Activated effector memory CD4-positive, alpha-beta T cell treated with anti-CD3 and anti-CD28 coated beads, Interleukin-2, amount 50 U/mL, for 16 hours (primary cell): Measurements from ENCODE around the gene SUPT5H.
"Not testable (repeated sequence)": the region's sequence is repeated elsewhere in the genome, so short reads cannot be mapped to it uniquely, and the experiment has no call there.

ENCODE experiments used
- DNase-seq: peaks from one replicate; pipeline ENCODE4 v3.0.0-alpha.2; 2020

The SUPT5H gene

DNA sequence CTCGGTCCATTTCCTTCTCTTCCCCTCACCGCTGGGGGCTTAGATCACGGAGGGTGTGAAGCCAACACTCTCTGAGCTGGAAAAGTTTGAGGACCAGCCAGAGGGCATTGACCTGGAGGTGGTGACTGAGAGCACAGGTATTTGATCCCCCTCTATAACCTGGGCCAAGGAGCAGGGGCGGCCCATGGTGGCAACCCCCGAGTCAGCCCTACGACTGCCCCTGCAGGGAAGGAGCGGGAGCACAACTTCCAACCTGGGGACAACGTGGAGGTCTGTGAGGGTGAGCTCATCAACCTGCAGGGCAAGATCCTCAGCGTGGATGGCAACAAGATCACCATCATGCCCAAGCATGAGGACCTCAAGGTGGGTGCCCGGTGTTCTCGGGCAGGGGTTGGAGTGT, 23.7 kb downstream of the SUPT5H start:
- DNase-seq, result no peak

DNA sequence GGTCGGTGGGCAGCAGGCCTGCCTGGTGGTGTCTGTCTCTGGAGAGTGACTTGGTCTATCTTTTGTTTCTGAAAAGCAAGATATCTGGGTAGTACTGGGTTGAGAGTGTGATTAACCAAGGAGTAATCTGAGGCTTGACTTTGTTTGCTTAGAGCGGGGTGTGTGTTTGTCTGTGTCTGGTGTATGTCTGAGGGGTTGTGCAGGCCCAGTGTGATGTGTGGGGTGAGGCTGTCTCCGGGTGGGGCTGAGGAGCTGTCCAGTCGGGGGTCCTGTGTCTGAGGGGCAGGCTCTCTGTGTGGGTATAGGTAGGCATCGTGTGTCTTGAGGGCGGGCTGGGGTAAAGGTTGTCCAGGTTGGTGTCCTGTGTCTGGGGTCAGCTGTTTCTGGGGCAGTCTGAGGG, 24.2 kb downstream of the SUPT5H start:
- no peak for DNase-seq

DNA sequence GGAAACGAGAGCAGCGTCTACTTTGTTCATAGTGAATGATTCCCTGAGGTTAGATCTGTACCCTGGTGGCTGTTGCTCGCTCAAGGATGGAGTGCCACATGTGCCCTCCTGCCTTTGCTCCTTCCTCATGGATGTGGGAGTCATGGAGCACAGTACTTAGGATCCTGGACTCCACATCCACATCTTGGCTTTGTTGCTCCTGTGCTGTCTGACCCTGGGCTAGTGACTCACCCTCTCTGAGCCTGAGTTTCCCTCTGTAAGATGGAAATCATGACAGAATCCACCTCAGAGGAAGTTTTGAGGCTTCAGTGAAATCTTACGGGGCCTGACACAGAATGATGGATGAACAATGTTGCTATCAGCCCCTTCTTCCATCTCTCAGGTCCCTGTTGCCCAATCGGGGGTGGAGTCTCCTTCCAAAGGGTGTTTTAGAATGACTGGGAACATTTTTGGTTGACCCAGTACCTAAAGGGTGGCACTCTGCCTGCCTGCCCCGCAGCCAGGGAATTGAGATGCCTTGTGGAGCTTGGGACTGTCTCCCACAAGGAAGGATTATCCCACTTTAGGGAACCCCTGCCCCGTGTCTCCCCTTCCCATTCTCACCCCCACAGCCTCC, 25.4 kb downstream of the SUPT5H start:
- DNase-seq, result no peak

DNA sequence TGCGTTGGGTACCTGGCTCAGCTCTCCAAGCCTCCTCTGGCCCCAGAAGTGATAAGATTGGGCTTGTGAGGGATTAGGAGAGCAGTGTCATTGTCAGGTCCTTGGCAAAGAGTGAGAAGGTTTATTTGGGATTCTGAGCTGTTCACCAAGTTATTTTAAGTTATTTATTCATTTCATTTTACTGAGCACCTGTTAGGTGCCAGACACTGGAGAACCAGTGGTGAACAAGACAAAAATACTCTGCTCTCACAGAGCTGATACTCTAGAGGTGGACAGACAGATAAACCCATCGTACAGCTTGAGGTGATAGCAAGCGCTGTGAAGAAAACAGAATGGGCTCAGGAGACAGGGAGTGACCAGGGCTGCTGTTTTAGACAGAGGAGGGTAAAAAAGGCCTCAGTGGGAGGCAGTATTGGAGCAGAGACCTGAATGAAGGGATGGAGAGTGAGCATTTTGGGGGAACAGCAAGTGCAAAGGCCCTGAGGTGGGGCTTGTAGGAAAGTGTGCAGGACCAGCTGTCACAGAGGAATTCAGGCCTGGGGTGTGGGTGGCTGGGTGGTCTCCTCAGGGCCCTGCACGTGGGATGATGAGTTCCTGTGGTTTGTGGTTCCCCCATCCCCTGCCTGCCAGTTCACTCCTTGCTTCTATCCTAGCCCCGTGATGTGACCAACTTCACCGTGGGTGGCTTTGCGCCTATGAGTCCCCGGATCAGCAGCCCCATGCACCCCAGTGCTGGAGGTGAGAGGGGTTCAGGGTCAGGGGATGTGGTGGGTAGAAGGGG, 26.6 kb downstream of the SUPT5H start:
- no peak for DNase-seq

DNA sequence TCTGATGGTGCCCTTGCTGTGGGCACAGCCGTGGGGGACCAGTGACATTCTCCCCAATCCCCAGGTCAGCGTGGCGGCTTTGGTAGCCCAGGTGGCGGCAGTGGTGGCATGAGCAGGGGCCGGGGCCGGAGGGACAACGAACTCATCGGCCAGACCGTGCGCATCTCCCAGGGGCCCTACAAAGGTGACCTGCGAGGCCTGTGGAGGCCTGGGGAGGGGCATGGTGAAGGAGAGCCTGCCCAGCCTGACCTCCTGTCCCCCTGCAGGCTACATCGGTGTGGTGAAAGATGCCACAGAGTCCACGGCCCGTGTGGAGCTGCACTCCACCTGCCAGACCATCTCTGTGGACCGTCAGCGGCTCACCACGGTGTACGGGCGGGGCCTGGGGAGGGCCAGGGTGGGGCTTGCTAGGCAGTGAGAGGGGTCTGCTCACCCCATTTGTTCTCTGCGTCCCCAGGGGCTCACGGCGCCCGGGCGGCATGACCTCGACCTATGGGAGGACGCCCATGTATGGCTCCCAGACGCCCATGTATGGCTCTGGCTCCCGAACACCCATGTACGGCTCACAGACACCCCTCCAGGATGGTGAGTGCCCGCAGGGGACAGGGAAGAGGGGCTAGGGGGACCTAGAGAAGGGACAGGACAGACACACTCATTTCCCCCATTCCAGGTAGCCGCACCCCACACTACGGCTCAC, 27.5 kb downstream of the SUPT5H start:
- no peak for DNase-seq

DNA sequence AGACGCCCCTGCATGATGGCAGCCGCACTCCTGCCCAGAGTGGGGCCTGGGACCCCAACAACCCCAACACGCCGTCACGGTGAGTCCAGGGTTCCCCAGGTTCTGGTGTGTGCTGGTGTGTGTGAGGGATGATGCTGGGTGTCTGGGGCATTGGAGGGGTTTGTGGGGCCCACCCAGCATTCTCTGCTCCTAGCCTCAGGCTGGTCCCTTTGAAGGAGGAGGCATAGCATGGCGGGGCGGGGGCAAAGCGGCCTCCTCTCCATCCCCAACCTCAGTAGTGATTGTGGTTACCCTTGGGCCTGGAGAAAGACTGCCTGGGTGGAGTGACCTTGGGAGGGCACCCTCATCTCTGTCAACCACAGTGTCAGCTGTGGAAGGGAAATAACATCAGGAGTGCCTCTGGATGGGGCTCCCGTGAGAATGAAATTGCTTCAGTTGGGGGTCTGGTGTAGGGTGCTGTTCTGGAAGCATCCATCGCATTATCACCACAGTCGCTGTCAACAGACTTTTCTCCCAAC, 28.1 kb downstream of the SUPT5H start:
- DNase-seq, result no peak

DNA sequence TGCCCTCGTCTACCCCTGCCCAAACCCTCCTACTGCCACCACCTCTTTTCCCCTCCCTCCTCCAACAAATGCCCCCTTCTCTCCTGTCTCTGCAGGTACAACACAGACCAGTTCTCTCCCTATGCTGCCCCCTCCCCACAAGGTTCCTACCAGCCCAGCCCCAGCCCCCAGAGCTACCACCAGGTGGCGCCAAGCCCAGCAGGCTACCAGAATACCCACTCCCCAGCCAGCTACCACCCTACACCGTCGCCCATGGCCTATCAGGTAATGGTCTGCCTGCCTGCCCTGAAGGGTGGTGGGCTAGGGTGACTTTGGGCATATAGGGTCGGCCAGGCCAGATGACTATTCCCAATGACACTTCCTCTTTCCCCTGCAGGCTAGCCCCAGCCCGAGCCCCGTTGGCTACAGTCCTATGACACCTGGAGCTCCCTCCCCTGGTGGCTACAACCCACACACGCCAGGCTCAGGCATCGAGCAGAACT, 28.8 kb downstream of the SUPT5H start:
- DNase-seq, result peak; percentile 91

DNA sequence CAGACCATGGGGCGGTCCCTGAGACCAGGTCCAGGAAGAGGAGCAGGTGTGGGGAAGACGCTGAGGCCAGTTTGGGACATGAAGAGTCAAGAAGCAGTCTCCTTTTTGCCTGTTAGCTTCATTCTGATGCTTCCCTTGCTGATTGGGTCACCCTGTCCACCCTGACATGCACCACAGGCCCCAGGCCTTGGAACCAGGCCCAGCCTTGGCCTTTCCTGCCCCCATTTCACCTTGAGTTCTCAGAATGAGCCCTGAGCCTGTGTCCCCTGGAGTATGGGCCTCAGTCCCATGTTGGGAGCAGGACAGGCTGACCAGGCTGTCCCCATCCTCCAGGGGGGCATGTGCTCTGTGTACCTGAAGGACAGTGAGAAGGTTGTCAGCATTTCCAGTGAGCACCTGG, 30.4 kb downstream of the SUPT5H start:
- no peak for DNase-seq

DNA sequence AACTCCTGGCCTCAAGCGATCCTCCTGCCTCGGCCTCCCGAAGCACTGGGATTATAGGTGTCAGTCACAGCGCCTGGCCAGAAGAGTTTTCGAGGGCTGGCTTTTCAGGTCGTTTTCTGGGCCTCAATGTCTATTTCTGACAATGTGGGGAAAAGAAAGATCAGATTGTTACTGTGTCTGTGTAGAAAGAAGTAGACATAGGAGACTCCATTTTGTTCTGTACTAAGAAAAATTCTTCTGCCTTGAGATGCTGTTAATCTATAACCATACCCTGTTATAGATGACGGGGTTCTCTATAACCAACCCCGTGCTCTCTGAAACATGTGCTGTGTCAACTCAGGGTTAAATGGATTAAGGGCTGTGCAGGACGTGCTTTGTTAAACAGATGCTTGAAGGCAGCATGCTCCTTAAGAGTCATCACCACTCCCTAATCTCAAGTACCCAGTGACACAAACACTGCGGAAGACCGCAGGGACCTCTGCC, 34.0 kb downstream of the SUPT5H start:
- not testable (repeated sequence) for DNase-seq

DNA sequence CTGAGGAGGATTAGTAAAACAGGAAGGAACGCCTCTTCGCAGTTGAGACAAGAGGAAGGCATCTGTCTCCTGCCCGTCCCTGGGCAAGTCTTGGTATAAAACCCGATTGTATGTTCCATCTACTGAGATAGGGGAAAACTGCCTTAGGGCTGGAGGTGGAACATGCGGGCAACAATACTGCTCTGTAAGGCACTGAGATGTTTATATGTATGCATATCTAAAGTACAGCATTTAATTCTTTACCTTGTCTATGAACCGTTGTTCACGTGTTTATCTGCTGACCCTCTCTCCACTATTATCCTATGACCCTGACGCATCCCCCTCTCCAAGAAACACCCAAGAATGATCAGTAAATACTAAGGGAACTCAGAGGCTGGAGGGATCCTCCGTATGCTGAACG, 34.5 kb downstream of the SUPT5H start:
- no peak for DNase-seq

DNA sequence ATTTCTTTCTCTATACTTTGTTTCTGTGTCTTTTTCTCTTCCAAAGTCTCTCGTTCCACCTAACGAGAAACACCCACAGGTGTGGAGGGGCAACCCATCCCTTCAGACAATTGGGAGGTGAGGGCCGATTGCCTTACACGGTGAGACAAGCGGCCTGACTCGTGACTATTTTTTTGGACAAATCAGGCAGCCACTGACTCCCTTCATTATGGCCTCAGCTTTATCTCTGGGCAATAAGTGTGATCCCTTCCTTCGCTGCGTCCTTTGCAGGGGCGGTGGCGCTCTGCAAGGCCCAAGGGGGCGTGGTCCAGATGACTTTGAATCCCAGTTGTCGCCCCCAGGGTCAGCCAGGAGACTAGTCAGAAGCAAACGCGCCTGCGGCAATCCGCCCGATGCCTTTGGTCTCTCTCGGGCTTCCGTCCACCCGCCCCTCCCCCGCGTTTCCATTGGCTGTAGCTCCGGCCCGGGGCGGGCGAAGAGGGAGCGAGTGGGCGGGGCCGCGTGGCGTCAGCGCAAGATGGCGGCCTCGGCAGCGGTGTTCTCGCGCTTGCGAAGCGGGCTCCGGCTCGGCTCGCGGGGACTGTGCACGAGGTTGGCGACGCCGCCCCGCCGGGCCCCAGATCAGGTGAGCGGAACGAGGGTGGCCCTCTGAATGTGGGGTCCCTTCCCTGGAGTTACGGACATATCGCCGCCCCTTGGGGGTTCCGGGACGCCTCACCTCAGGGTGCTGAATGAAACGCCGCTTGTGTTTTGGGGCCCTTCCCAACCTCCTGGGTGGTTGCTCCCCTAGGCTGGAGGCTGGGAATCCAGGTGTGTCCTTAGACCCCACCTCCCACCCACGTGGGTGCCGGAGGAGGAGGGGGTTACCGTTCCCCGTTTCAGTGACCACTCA, 35.2 kb downstream of the SUPT5H start, which contains the start of gene TIMM50:
Gene TIMM50 (plus strand): TSS at position 502 of the 892 bp plus-strand sequence. CDS start 16 bp downstream, at position 518.
- peak; percentile 99 for DNase-seq

DNA sequence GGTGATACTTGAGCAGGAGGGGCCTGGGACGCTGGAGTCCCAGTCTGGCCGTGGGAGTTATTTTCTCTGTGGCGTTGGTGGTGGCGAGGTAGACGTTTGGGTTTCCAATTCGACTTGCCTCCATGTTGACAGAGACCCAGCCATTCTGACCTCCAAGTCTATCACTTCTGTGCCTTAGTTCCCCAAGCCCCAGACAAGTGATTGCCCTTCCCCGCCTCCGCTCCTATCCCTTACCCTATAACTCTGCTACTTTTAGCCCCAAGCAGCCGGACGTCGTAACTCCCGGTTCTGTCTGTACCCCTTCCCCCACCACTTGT, 35.8 kb downstream of the SUPT5H start:
- no peak for DNase-seq

DNA sequence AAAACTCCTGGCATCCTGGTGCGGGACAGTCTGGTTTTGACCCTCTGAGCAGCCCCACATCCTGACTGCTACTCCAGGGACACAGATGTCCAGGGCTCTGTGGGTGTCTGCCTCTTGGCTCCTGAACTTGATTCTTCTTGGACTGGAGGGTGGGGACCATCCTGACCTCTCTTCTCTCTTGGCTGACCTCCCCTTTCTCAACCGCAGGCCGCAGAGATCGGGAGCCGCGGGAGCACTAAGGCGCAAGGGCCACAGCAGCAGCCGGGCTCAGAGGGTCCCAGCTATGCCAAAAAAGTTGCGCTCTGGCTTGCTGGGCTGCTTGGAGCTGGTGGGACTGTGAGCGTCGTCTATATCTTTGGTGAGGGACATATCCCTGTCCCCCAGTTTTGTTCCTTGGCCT, 36.3 kb downstream of the SUPT5H start:
- DNase-seq, result no peak

DNA sequence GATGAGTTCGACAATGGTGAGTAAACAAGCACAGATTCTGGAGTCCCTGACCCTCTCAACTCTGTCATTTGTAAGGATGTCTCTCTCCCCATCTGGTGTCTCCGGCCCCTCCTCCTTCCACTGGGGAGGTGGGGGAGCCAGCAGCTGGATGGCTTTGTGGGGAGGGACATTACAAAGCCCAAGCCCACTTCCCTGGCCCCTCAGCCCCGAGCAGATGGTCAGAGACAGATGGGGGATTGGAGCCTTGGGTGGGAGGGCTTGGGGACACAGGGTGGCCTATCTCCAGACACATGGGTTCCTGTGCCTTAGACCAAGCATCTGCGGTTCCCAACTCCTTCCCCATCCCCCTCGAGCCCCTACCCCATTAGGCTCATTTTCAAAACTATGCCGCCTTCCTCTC, 37.8 kb downstream of the SUPT5H start:
- no peak for DNase-seq

DNA sequence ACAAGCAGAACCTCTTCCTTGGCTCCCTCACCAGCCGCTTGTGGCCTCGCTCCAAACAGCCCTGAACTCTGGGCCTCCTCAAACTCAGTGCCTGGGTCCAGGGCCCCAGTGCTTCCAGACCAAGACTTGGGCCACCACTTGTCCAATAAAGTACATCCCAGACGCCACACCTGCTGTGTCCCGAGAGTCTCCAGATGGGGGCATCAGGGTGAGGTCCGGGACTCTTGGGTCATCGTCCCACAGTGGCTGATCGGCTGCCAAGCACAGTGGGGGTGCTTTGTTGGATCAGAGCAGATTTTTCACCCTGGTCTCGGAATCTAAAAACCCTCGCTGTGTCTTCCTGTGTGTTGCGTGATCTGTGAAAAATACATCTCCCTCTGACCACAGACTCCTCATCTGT, 44.4 kb downstream of the SUPT5H start:
- DNase-seq, result no peak

DNA sequence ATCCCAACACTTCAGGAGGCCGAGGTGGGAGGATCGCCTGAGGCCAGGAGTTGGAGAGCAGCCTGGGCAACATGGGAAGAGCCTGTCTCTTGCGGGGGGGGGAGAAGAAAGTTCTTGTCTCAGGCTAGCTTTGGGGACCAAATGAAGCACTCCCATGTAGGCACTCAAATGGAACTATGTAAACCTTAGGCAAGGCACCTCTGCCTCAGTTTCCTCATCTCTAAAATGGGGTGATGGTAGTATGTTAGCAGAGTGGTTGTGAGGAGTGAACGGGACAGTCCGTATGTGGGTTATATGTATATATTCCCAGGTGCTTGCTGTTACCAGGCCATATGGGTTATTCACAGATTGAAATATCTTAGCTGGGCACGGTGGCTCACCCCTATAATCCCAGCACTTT, 46.8 kb downstream of the SUPT5H start:
- no peak for DNase-seq

DNA sequence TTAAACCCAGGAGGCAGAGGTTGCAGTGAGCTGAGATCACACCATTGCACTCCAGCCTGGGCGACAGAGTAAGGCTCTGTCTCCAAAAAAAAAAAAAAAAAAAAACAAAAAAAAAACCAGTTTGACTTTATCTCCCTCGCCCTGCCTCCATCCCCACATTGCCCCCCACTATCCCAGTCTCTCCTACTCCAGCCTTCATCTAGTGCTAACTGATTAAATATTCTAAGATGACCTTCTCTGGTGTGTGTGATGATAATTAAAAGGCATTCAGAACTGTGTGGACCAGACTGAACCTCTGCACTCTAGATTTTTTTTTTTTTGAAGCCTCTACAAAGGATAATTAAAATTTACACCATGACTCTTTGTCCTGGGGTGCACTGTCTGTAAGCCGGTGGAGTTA, 47.4 kb downstream of the SUPT5H start:
- DNase-seq, result no peak

DNA sequence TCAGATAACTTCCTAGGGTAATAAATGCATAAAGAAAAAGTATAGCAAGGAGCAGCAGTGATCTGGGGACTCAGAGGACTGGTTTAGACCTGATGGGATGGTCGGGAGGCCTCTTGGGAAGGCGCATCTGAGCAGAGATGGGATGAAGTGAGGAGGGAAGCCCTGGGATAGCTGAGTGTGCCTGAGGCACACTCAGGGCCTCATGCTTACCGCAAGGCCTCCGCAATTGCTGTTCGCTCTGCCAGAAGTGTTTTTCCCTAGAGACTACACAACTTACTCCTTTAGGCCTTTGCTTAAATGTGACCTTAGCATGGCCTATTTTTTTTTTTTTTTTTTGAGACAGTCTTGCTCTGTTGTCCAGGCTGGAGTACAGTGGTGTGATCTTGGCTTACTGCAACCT, 49.3 kb downstream of the SUPT5H start:
- DNase-seq, result no peak

DNA sequence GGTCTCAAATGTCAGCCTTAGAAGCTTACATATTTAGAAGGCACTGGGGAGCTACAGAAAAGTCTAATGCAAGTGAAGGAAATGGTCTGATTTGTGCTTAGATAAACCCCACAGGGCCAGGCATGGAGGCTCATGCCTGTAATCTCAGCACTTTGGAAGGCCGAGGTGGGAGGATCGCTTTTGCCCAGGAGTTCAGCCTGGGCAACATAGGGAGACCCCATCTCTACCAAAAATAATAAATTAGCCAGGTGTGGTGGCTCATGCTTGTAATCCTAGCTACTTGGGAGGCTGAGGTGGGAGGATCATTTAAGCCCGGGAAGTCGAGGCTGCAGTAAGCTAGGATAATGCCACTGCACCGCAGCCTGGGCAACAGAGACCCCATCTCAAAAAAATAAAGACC, 50.7 kb downstream of the SUPT5H start:
- DNase-seq, result no peak

DNA sequence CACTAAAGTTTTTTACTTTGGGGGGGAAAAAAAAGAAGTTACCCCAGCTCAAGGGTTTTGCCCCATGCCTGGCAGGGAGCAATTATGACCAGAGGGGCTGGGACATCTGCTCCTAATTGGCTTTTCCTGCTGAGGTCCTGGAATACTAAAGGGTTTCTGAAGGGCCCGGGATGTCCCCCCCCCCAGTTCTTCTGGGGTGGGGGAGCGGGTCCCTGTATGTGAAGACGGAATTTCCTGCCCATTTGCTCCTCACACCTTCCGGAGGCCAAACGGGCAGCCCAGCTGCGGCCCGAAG, 52.3 kb downstream of the SUPT5H start:
- DNase-seq, result no peak

DNA sequence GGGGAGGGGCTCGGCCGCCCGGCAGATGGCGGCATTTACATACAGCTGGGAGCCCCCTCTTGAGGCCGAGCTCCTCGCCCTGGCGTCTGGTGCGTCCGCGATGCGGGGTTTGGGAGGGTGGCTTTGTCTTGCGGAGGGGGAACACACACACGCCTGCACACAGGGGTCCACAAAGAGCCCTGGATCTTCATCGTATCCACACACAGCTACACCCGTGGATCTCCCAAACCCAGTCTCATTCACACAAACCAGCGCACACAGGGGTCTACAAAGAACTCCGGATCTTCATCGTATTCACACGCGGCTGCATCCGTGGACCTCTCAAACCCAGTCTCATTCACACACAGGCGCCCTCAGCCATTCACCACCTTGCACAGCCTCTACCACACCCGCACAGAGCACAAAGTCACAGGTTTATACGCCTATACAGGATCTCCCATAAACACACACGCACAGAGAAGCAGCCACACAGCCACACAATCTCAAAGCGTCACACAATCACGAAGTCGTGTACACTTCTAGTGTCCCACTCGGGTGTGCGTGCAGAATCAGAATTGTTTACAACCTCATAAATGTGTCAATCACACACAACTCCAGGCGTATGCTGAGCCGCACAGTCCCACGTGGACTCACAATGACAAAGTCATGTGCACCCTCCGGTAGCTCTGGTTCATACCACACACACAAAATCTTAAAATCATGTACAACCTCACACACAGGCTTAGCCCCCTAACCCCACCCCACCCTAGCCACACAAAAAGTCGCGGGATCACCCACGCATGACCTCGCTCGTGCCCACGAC, 52.8 kb downstream of the SUPT5H start:
- peak; percentile 67 for DNase-seq
